HepG2 (cell line): ENCODE results near the gene ANKDD1A. TPM values are rescaled to one million over a fixed set of nuclear protein-coding genes. Genes with fewer than 3 reads are reported as not detected.
A peak's percentile ranks its signal among the peaks of the same experiment; 100 is the strongest.

Source experiments
- ATAC-seq: fragments of 200-7000 bp; cut with Tn5 transposase; 3 replicates; pipeline ENCODE4 v1.9.1; 2020; ENCODE audit warnings: mild to moderate bottlenecking, moderate library complexity
- BruUV-seq: library from RNA; stranded (reverse); fragments of 400-500 nt; replicated peaks from 2 replicates; lab custom pipeline; 2021; lab: Mats Ljungman, UMichigan
- CTCF ChIA-PET: fragments of 300-600 bp; formaldehyde crosslinking; extraction: SDS; loops from one replicate; lab custom pipeline; 2021; ENCODE audit warnings: low total read pairs, inconsistent platforms, low intra/inter-chr PET ratio; lab: Yijun Ruan, JAX
- POLR2A ChIA-PET: fragments of 350-600 bp; sonication (Branson Sonifier 250); formaldehyde crosslinking; loops from one replicate; lab custom pipeline; 2020; ENCODE audit warnings: antibody characterized with exemption, inconsistent platforms; lab: Yijun Ruan, JAX
- DNase-seq: peaks from one replicate; pipeline ENCODE4 v3.0.0-alpha.2; 2015; ENCODE audit warnings: low spot score
- FAIRE-seq: peaks from 3 replicates; lab custom pipeline; 2011; peaks lifted over from hg19 to GRCh38; lab: Jason Lieb, UNC
- H2AFZ ChIP-seq: one replicate; pipeline ENCODE4 v1.6.1; 2011; ENCODE audit warnings: low read length, inconsistent platforms
- H3K27ac ChIP-seq: fragments of 300-600 bp; 3 replicates; pipeline ENCODE4 v1.8.0; 2011; ENCODE audit warnings: mixed run types, mild to moderate bottlenecking, mixed read lengths, low read length, inconsistent platforms; ENCODE audit not compliant: insufficient read depth; ENCODE audit errors: extremely low read length
- H3K27me3 ChIP-seq, 2 experiments: fragments of 200-600 bp in 1 of 2; 2 replicates in 1 of 2; 3 replicates in 1 of 2; pipeline versions ENCODE4 v1.6.0 to v1.8.0; 2011; ENCODE audit warnings: low read length in 2 of 2, mild to moderate bottlenecking in 2 of 2, moderate library complexity in 2 of 2, inconsistent platforms in 1 of 2; ENCODE audit not compliant: insufficient read depth in 2 of 2, control insufficient read depth in 1 of 2
- H3K36me3 ChIP-seq, 2 experiments: fragments of 200-600 bp in 1 of 2; replicated peaks in 1 of 2; 2 replicates in 1 of 2; 3 replicates in 1 of 2; pipeline versions ENCODE4 v1.5.1 to v1.8.0; 2011; ENCODE audit warnings: low read length in 2 of 2, inconsistent platforms in 1 of 2; ENCODE audit not compliant: insufficient read depth in 2 of 2, control insufficient read depth in 1 of 2
- H3K4me1 ChIP-seq: 2 replicates; pipeline ENCODE4 v1.5.1; 2012; ENCODE audit warnings: low read length, inconsistent platforms; ENCODE audit not compliant: insufficient read depth
- H3K4me2 ChIP-seq: 2 replicates; pipeline ENCODE4 v1.6.0; 2011; ENCODE audit warnings: low read depth, low read length, inconsistent platforms
- H3K4me3 ChIP-seq, 3 experiments: fragments of 200-600 bp in 1 of 3; sonication (generic), shearing (Covaris generic) in 1 of 3; replicated peaks in 1 of 3; 2 replicates each; pipeline ENCODE4 v1.5.1; 2011 to 2016; ENCODE audit warnings: low read length in 3 of 3, inconsistent platforms in 2 of 3, low read depth in 2 of 3, mild to moderate bottlenecking in 2 of 3, control low read depth in 1 of 3, mixed read lengths in 1 of 3; ENCODE audit not compliant: insufficient read depth in 1 of 3
- H3K79me2 ChIP-seq: one replicate; pipeline ENCODE4 v1.6.1; 2011; ENCODE audit warnings: low read length, inconsistent platforms; ENCODE audit not compliant: insufficient read depth
- H3K9ac ChIP-seq: 2 replicates; pipeline ENCODE4 v1.6.0; 2011; ENCODE audit warnings: mild to moderate bottlenecking, low read depth, low read length, inconsistent platforms; ENCODE audit not compliant: insufficient read depth
- H3K9me3 ChIP-seq: 2 replicates; pipeline ENCODE4 v1.5.1; 2012; ENCODE audit warnings: mild to moderate bottlenecking, low read length
- H4K20me1 ChIP-seq: 2 replicates; pipeline ENCODE4 v1.6.0; 2011; ENCODE audit warnings: inconsistent platforms, mild to moderate bottlenecking, low read length, moderate library complexity; ENCODE audit not compliant: insufficient read depth
- FOSL1 ChIP-seq: sonication (generic); formaldehyde crosslinking; IDR thresholded peaks from 2 replicates; pipeline ENCODE4 v1.9.0; 2021; ENCODE audit warnings: missing genetic modification reagents, borderline replicate concordance
- GZF1 ChIP-seq: sonication (generic); formaldehyde crosslinking; IDR thresholded peaks from 2 replicates; pipeline ENCODE4 v1.5.1; 2020; ENCODE audit warnings: mild to moderate bottlenecking, missing genetic modification reagents
- HNF4A ChIP-seq: sonication (generic); formaldehyde crosslinking; IDR thresholded peaks from 2 replicates; pipeline ENCODE4 v1.4.0; 2020; ENCODE audit warnings: missing genetic modification reagents
- HOXA5 ChIP-seq: sonication (generic); formaldehyde crosslinking; IDR thresholded peaks from 2 replicates; pipeline ENCODE4 v1.4.0; 2020; ENCODE audit warnings: missing genetic modification reagents
- KLF12 ChIP-seq: sonication (generic); formaldehyde crosslinking; IDR thresholded peaks from 2 replicates; pipeline ENCODE4 v1.4.0; 2020; ENCODE audit warnings: missing genetic modification reagents, borderline replicate concordance
- SMC3 ChIP-seq: IDR thresholded peaks from 2 replicates; pipeline ENCODE4 v1.6.1; 2011; ENCODE audit warnings: low read length, improper control_type of control experiment
- TOE1 ChIP-seq: sonication (generic); formaldehyde crosslinking; IDR thresholded peaks from 2 replicates; pipeline ENCODE4 v1.4.0; 2020; ENCODE audit warnings: mild to moderate bottlenecking, missing genetic modification reagents
- ZNF619 ChIP-seq: sonication (generic); formaldehyde crosslinking; IDR thresholded peaks from 2 replicates; pipeline ENCODE4 v1.4.0; 2020; ENCODE audit warnings: mild to moderate bottlenecking, missing genetic modification reagents
- ZNF792 ChIP-seq: IDR thresholded peaks from 2 replicates; pipeline ENCODE4 v1.6.1; 2016
- WGBS: methylation state at CpG from one replicate; pipeline ENCODE4 v1.1.6; 2017; ENCODE audit warnings: low lambda C conversion rate; 5-methylcytosine and 5-hydroxymethylcytosine counted together
- in situ Hi-C: cut with HindIII; loops from 2 replicates; pipeline ENCODE4 v1.10.0; 2017; ENCODE audit warnings: low pct_unique_long_range_greater_than_20kb; ENCODE audit not compliant: extremely low pct_ligation_motif_present
- intact Hi-C: fragments of 100-400 bp; cut with micrococcal nuclease; formaldehyde crosslinking; loops from one replicate; pipeline ENCODE4 v1.10.0; 2022; ENCODE audit not compliant: unreplicated experiment
- polyA plus RNA-seq, 8 experiments: library from polyadenylated mRNA; depleted of rRNA in 3 of 8; stranded (reverse) in 7 of 8; unstranded in 1 of 8; fragments of >200 nt; fragmentation: Illumina TruSeq in 4 of 8; extraction: Trizol in 4 of 8; gene quantifications; 2 replicates each; pipeline versions ENCODE4 v1.2.1 to v1.2.3, GENCODE V29; 2011 to 2016; ENCODE audit warnings: low read depth in 4 of 8, missing spikeins in 1 of 8, mixed read lengths in 1 of 8; ENCODE audit not compliant: insufficient read depth in 1 of 8
- total RNA-seq, 5 experiments: library from RNA; depleted of rRNA; stranded (reverse); fragments of >200 nt; fragmentation: Illumina TruSeq; extraction: Trizol; gene quantifications; 2 replicates each; pipeline ENCODE4 v1.2.3, GENCODE V29; 2016; ENCODE audit warnings: low read depth in 1 of 5
- TF ChIP-seq, protein P1 (sequence below): sonication (generic); formaldehyde crosslinking; conservative IDR thresholded peaks from 2 replicates; pipeline ENCODE4 v1.5.0; 2020; ENCODE audit warnings: missing genetic modification reagents

The ANKDD1A gene
- total and polyA plus RNA-seq, 2 of the 13 experiments (the other 11 are each of a cell fraction or from before 2014, with no cell fraction given) = 0.11 to 0.48 TPM

- DNase-seq (no peak), ATAC-seq (peak; percentile 37; the same call in 1 of the 3 replicates), FAIRE-seq (no peak)
- BruUV-seq = no TSS peak
- peaks cover 14% of the 10 kb centered on the region for H3K4me1 ChIP-seq
- no peaks in the 10 kb centered on the region for H3K36me3 ChIP-seq
- peak overlapping the region; percentile 13; the same call in 1 of the 2 replicates for H3K4me2 ChIP-seq
- intact Hi-C loops (no loop called here), in situ Hi-C loops (no loop called here)
- no peak overlapping the region for H3K9ac ChIP-seq
- 14% methylated on average over 4 of the region's 4 CpGs for WGBS
- H2AFZ ChIP-seq = no peak overlapping the region
- no peak overlapping the region for H3K4me3 ChIP-seq
- no peaks in the 10 kb centered on the region for H3K9me3 ChIP-seq
- H3K79me2 ChIP-seq = no peaks in the 10 kb centered on the region
- ChIA-PET CTCF (no interaction called here), POLR2A (no interaction called here)
- no peaks in the 10 kb centered on the region for H3K27me3 ChIP-seq
- no peaks in the 10 kb centered on the region for H4K20me1 ChIP-seq
- no peak overlapping the region for H3K27ac ChIP-seq
- TF ChIP-seq FOSL1 (no peak), SMC3 (no peak), HOXA5 (CRISPR knock-in tag) (no peak), HNF4A (CRISPR knock-in tag) (0 out of 2 replicates have a peak, but pooled peaks have one; percentile 14), GZF1 (CRISPR knock-in tag) (no peak), KLF12 (CRISPR knock-in tag) (no peak), ZNF792 (CRISPR knock-in tag) (0 out of 2 replicates have a peak, but pooled peaks have one; percentile 23), TOE1 (CRISPR knock-in tag) (no peak), ZNF619 (CRISPR knock-in tag) (no peak)
- TF ChIP-seq, protein P1, sequence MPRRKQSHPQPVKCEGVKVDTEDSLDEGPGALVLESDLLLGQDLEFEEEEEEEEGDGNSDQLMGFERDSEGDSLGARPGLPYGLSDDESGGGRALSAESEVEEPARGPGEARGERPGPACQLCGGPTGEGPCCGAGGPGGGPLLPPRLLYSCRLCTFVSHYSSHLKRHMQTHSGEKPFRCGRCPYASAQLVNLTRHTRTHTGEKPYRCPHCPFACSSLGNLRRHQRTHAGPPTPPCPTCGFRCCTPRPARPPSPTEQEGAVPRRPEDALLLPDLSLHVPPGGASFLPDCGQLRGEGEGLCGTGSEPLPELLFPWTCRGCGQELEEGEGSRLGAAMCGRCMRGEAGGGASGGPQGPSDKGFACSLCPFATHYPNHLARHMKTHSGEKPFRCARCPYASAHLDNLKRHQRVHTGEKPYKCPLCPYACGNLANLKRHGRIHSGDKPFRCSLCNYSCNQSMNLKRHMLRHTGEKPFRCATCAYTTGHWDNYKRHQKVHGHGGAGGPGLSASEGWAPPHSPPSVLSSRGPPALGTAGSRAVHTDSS (CRISPR knock-in tag) = no peak
Measured at GRCh38 chr15:64997745-64998375, 86.2 kb downstream of the ANKDD1A start.
